Mucosa of descending colon (tissue), 3 donors: ENCODE results near the gene ADGRF1. TPM values are rescaled to one million over a fixed set of nuclear protein-coding genes. Genes with fewer than 3 reads are reported as not detected.

Experiments
- ATAC-seq: fragments of 200-7000 bp; cut with Tn5 transposase; one replicate; pipeline ENCODE4 v1.9.1; 2020; ENCODE audit warnings: mild to moderate bottlenecking, moderate library complexity
- DNase-seq, 3 donors: peaks; one replicate each; pipeline ENCODE4 v3.0.0-alpha.2; 2020
- H3K36me3 ChIP-seq: fragments of 200-600 bp; one replicate; pipeline ENCODE4 v1.8.0; 2021; ENCODE audit warnings: low read depth, mild to moderate bottlenecking
- H3K4me1 ChIP-seq: fragments of 200-600 bp; one replicate; pipeline ENCODE4 v1.8.0; 2021; ENCODE audit warnings: low read depth, mild to moderate bottlenecking
- H3K4me3 ChIP-seq: fragments of 200-600 bp; one replicate; pipeline ENCODE4 v1.8.0; 2021; ENCODE audit warnings: mild to moderate bottlenecking
- H3K9me3 ChIP-seq: fragments of 200-600 bp; one replicate; pipeline ENCODE4 v1.8.0; 2021; ENCODE audit warnings: mild to moderate bottlenecking
- intact Hi-C, 2 donors: fragments of 100-400 bp; cut with DNase I in 1 of 2; cut with micrococcal nuclease in 1 of 2; formaldehyde crosslinking; loops; one replicate each; pipeline versions ENCODE4 v1.11.0 to v1.11.1; 2022; cut with DNase I, micrococcal nuclease
- total RNA-seq, 3 donors: library from RNA; stranded (reverse); fragmentation: NEBNext Ultra II Directional in 2 of 3; extraction: Animal tissue kit (Norgen Biotek cat#: 25700) in 2 of 3; gene quantifications; one replicate each; pipeline versions ENCODE4 v1.2.1 to v1.2.4, GENCODE V29; 2021 to 2023
- TF ChIP-seq, protein P1 (sequence below): fragments of 200-600 bp; IDR thresholded peaks from one replicate; pipeline ENCODE4 v1.8.0; 2022; ENCODE audit warnings: antibody characterized with exemption, mild to moderate bottlenecking
- donor health status: DM: no; HTN: no; CAD: no; lungs with moderate emphysema.
- donor health status: DM: no; HTN: no; CAD: no.
- donor health status: DM: no; HTN: yes; CAD: no.

Gene ADGRF1
- total RNA-seq, 3 donors from 2014 or later, result 1.2 to 3.3 (median 1.8) TPM

DNA sequence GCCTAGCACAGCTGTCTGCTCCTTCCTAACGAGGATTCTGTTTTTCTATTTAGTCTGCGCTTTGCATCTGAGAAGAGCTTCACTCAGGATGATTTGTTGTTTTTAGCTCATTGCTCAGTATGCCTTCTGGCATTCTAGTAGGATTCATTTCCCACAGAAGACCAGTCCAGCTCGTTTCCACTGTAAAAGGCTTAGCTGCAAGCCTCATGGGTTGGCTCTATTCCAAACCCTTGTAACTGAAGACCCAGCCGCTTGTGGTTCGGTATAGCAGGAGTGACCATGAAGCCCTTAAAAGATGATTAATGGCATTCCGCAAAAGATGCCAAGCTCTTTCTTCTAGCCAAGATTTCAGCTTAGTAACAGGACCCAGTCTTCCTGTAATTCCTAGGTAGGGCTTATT lies 7.2 kb downstream of the ADGRF1 start:
- H3K4me3 ChIP-seq, result no peak overlapping the region
- DNase-seq (no peak), ATAC-seq (no peak)
- H3K4me1 ChIP-seq, result peaks cover 4% of the 10 kb centered on the region
- no peaks in the 10 kb centered on the region for H3K9me3 ChIP-seq
- intact Hi-C loops, result no loop called here
- TF ChIP-seq, protein P1, sequence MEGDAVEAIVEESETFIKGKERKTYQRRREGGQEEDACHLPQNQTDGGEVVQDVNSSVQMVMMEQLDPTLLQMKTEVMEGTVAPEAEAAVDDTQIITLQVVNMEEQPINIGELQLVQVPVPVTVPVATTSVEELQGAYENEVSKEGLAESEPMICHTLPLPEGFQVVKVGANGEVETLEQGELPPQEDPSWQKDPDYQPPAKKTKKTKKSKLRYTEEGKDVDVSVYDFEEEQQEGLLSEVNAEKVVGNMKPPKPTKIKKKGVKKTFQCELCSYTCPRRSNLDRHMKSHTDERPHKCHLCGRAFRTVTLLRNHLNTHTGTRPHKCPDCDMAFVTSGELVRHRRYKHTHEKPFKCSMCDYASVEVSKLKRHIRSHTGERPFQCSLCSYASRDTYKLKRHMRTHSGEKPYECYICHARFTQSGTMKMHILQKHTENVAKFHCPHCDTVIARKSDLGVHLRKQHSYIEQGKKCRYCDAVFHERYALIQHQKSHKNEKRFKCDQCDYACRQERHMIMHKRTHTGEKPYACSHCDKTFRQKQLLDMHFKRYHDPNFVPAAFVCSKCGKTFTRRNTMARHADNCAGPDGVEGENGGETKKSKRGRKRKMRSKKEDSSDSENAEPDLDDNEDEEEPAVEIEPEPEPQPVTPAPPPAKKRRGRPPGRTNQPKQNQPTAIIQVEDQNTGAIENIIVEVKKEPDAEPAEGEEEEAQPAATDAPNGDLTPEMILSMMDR, result no peak
- no peaks in the 10 kb centered on the region for H3K36me3 ChIP-seq

DNA sequence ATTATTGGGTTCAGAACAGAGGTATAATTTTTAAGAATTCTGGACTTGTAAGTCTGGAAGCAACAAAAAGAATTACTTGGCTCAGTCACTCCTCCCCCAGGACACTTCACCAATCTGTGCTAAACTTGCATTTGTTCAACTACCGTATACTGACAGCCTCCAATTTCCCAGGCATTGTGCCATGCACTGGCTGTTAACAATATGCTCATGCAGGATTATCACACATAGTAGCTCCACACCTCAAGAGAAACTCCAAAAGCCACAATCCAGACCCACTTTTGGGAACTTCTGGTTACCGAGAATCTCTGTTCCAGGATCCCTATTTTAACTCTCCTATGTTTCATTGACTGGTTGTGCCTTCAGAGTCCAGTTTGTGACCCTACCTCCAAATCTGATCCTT lies 7.7 kb downstream of the ADGRF1 start:
- no peaks in the 10 kb centered on the region for H3K36me3 ChIP-seq
- DNase-seq (no peak), ATAC-seq (no peak)
- H3K4me1 ChIP-seq, result peaks cover 4% of the 10 kb centered on the region
- TF ChIP-seq, protein P1, result no peak
- intact Hi-C loops, result no loop called here
- no peak overlapping the region for H3K4me3 ChIP-seq
- H3K9me3 ChIP-seq, result no peaks in the 10 kb centered on the region

DNA sequence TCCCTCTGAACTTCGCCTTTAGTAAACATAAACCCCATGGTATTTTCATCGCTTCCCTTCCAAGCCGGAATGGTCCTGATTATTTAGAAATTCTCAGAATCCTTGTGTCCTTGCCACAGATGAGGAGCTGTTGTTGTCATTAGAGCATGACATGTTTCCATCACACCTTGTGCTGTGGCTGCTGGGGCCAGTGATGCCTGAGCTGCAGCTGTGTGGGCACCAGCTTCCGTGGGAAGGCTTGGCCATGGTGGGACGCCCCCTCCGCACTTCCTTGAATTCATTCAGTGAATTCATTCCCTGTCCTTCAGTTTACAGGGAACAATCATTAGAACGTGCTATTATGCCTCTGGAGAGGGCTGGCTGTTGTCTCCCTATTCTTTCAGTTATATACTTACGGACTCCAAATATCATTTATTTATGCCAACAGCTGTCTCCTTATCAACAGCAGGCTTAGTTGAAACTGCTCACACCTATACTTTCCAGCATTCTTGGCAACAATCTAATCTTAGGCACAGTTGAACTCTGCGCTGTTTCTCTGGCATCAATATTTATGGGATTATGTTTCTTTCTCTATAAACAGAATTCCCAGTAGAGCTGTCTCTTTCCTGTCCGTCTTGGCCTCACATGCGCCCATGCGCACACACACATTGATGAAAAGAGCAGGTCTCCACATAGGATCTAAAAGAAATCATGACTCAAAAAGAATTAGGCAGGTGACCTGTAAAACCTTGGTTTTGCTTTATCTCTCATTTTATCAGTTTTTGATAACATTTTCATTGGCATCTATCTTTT lies 9.0 kb downstream of the ADGRF1 start:
- DNase-seq (no peak), ATAC-seq (no peak)
- no peak overlapping the region for H3K4me3 ChIP-seq
- no peaks in the 10 kb centered on the region for H3K9me3 ChIP-seq
- TF ChIP-seq, protein P1, result no peak
- H3K4me1 ChIP-seq, result peaks cover 4% of the 10 kb centered on the region
- no peaks in the 10 kb centered on the region for H3K36me3 ChIP-seq
- intact Hi-C loops, result no loop called here

GRCh38 chr6:47031656-47032055 lies 10.5 kb downstream of the ADGRF1 start:
- Histone ChIP-seq H3K4me1 (peaks cover 4% of the 10 kb centered on the region), H3K4me3 (no peak overlapping the region), H3K9me3 (no peaks in the 10 kb centered on the region), H3K36me3 (no peaks in the 10 kb centered on the region)
- intact Hi-C loops, result no loop called here
- DNase-seq (no peak), ATAC-seq (no peak)
- TF ChIP-seq, protein P1, result no peak

- TF ChIP-seq, protein P1, result no peak
- Histone ChIP-seq H3K9me3 (no peaks in the 10 kb centered on the region), H3K36me3 (no peaks in the 10 kb centered on the region), H3K4me1 (peaks cover 4% of the 10 kb centered on the region), H3K4me3 (no peak overlapping the region)
- ATAC-seq (no peak), DNase-seq (no peak)
- intact Hi-C loops, result no loop called here
These were observed 12.1 kb downstream of the ADGRF1 start for GRCh38 chr6:47029865-47030561.
